Cortex of kidney (tissue), 1 donor: Measurements from ENCODE around the gene PPME1.

Experiments used
- DNase-seq: peaks from one replicate; lab custom pipeline; 2025; lab: John Stamatoyannopoulos, UW

The PPME1 gene

GRCh38 chr11:74232311-74232950 lies 61.3 kb downstream of the PPME1 start:
- DNase-seq, result no peak

- no peak for DNase-seq
These were observed 62.6 kb downstream of the PPME1 start for GRCh38 chr11:74233683-74234082.

GRCh38 chr11:74235121-74235520 lies 64.0 kb downstream of the PPME1 start:
- DNase-seq, result no peak

GRCh38 chr11:74237541-74237940 lies 66.5 kb downstream of the PPME1 start:
- no peak for DNase-seq

- DNase-seq, result no peak
These were observed 67.2 kb downstream of the PPME1 start for GRCh38 chr11:74238243-74238642.

GRCh38 chr11:74248469-74248868 lies 77.4 kb downstream of the PPME1 start:
- no peak for DNase-seq

- DNase-seq, result no peak
These were observed 78.4 kb downstream of the PPME1 start for GRCh38 chr11:74249496-74249895.

- DNase-seq, result no peak
These were observed 82.3 kb downstream of the PPME1 start for GRCh38 chr11:74253361-74253760.

GRCh38 chr11:74255741-74256375 lies 84.8 kb downstream of the PPME1 start:
- no peak for DNase-seq

GRCh38 chr11:74256378-74257133 lies 85.5 kb downstream of the PPME1 start:
- no peak for DNase-seq

- no peak for DNase-seq
These were observed 87.0 kb downstream of the PPME1 start for GRCh38 chr11:74257959-74258553.

GRCh38 chr11:74262725-74263124 lies 91.6 kb downstream of the PPME1 start:
- no peak for DNase-seq

- no peak for DNase-seq
These were observed 94.2 kb downstream of the PPME1 start for GRCh38 chr11:74265256-74265655.

GRCh38 chr11:74267014-74267413 lies 95.9 kb downstream of the PPME1 start:
- no peak for DNase-seq

- no peak for DNase-seq
These were observed 97.4 kb downstream of the PPME1 start for GRCh38 chr11:74268456-74268855.

- DNase-seq, result no peak
These were observed 98.2 kb downstream of the PPME1 start for GRCh38 chr11:74269161-74269811.

- no peak for DNase-seq
These were observed 101.2 kb downstream of the PPME1 start for GRCh38 chr11:74272276-74272675.

GRCh38 chr11:74276581-74276980 lies 105.5 kb downstream of the PPME1 start:
- DNase-seq, result no peak

GRCh38 chr11:74278103-74278502 lies 107.0 kb downstream of the PPME1 start:
- no peak for DNase-seq

GRCh38 chr11:74278721-74279161 lies 107.7 kb downstream of the PPME1 start:
- no peak for DNase-seq

GRCh38 chr11:74279256-74279655 lies 108.2 kb downstream of the PPME1 start:
- no peak for DNase-seq

- DNase-seq, result no peak
These were observed 109.4 kb downstream of the PPME1 start for GRCh38 chr11:74280494-74280893.
